K562 (cell line): Measurements from ENCODE around the gene CSTB. TPM values are rescaled to one million over a fixed set of nuclear protein-coding genes. Genes with fewer than 3 reads are reported as not detected.

Source experiments
- AFF4 ChIP-seq: sonication (generic); formaldehyde crosslinking; IDR thresholded peaks from 2 replicates; pipeline ENCODE4 v1.8.0; 2023; ENCODE audit warnings: mild to moderate bottlenecking, missing genetic modification reagents
- CTCF ChIP-seq, 3 experiments: IDR thresholded peaks in 2 of 3; conservative IDR thresholded peaks in 1 of 3; 2 replicates each; pipeline ENCODE4 v1.5.1; 2011 to 2012; ENCODE audit warnings: low read length in 3 of 3, mild to moderate bottlenecking in 3 of 3, control low read depth in 2 of 3, improper control_type of control experiment in 1 of 3, inconsistent platforms in 1 of 3, low read depth in 1 of 3, mixed read lengths in 1 of 3, moderate library complexity in 1 of 3; ENCODE audit not compliant: insufficient read depth in 2 of 3
- HDAC2 ChIP-seq: fragments of 450-650 bp; IDR thresholded peaks from 2 replicates; pipeline ENCODE4 v1.6.1; 2016; ENCODE audit warnings: mild to moderate bottlenecking
- MED1 ChIP-seq: sonication (generic); formaldehyde crosslinking; IDR thresholded peaks from 2 replicates; pipeline ENCODE4 v1.8.1; 2023; ENCODE audit warnings: missing genetic modification reagents, borderline replicate concordance
- RERE ChIP-seq: sonication (generic); formaldehyde crosslinking; IDR thresholded peaks from 2 replicates; pipeline ENCODE4 v1.8.0; 2023; ENCODE audit warnings: missing genetic modification reagents, mild to moderate bottlenecking, borderline replicate concordance
- STAG1 ChIP-seq: sonication (generic); formaldehyde crosslinking; IDR thresholded peaks from 2 replicates; pipeline ENCODE4 v1.5.0; 2020; ENCODE audit warnings: missing genetic modification reagents, borderline replicate concordance
- ZC3H4 ChIP-seq: sonication (generic); formaldehyde crosslinking; IDR thresholded peaks from 2 replicates; pipeline ENCODE4 v1.9.0; 2021; ENCODE audit warnings: missing genetic modification reagents, borderline replicate concordance
- polyA plus RNA-seq, 8 experiments: library from polyadenylated mRNA; depleted of rRNA in 4 of 8; stranded (reverse) in 5 of 8; unstranded in 3 of 8; fragments of >200 nt; fragmentation: Nextera tagmentation in 2 of 8; fragmentation: Illumina TruSeq in 1 of 8; extraction: Ambion mirVana in 2 of 8; extraction: Trizol in 1 of 8; gene quantifications; 2 replicates each; pipeline versions ENCODE4 v1.2.1 to v1.2.3, GENCODE V29; 2011 to 2014; ENCODE audit warnings: inconsistent platforms in 1 of 8, missing spikeins in 1 of 8
- total RNA-seq, 7 experiments: library from RNA; depleted of rRNA in 6 of 7; stranded (reverse); fragments of >200 nt in 6 of 7; fragmentation: Illumina TruSeq in 2 of 7; extraction: Trizol in 2 of 7; gene quantifications; 2 replicates each; pipeline versions ENCODE4 v1.2.1 to v1.2.3, GENCODE V29; 2011 to 2021; ENCODE audit warnings: low replicate concordance in 1 of 7

Gene CSTB
- total and polyA plus RNA-seq, 9 of the 15 experiments (the other 6 are each of a cell fraction or from before 2014, with no cell fraction given) = 12.4 to 65.0 (median 31.7) TPM

- TF ChIP-seq AFF4 (CRISPR knock-in tag) = peak; percentile 3; the same call in 1 of the 2 replicates
- TF ChIP-seq STAG1 (CRISPR knock-in tag) = peak; percentile 45; the same call in 1 of the 2 replicates
- TF ChIP-seq ZC3H4 (CRISPR knock-in tag) = peak; percentile 88; the same call in 1 of the 2 replicates
- TF ChIP-seq CTCF (IDR thresholded peaks at IDR 0.05 in 2 of 3, conservative IDR thresholded peaks at IDR 0.05 in 1 of 3; ENCODE audit: insufficient read depth in 2 of 3, low read depth in 1 of 3, low read length in 3 of 3) = peak in 2 of 3 experiments; percentile 30 to 37; a peak in 2 of 6 replicates
- 0 out of 2 replicates have a peak, but pooled peaks have one; percentile 69 for TF ChIP-seq MED1 (CRISPR knock-in tag)
- TF ChIP-seq RERE (CRISPR knock-in tag) = peak; percentile 60; the same call in 1 of the 2 replicates
- no peak for TF ChIP-seq HDAC2
Observed at GRCh38 chr21:43727519-43728153, 48.5 kb downstream of the CSTB start (continued).
